Neural crest cell (in vitro differentiated cells): ENCODE measurements around the gene LHFPL3. TPM values are rescaled to one million over a fixed set of nuclear protein-coding genes. Genes with fewer than 3 reads are reported as not detected.

Source experiments
- DNase-seq: peaks from one replicate; pipeline ENCODE4 v3.0.0; 2021; ENCODE audit warnings: low read depth, mixed read lengths, low spot score
- H3K27ac Mint-ChIP-seq: one replicate; pipeline ENCODE4 v1.8.0; 2021; ENCODE audit warnings: mild to moderate bottlenecking, mixed read lengths; ENCODE audit not compliant: unreplicated experiment
- H3K27me3 Mint-ChIP-seq: 2 replicates; pipeline ENCODE4 v1.8.0; 2021; ENCODE audit warnings: low read depth, mild to moderate bottlenecking, mixed read lengths
- H3K36me3 Mint-ChIP-seq: 2 replicates; pipeline ENCODE4 v1.8.0; 2021; ENCODE audit warnings: low read depth, mild to moderate bottlenecking, mixed read lengths
- H3K4me1 Mint-ChIP-seq: 2 replicates; pipeline ENCODE4 v1.8.0; 2021; ENCODE audit warnings: mixed read lengths
- H3K4me3 Mint-ChIP-seq: one replicate; pipeline ENCODE4 v1.8.0; 2021; ENCODE audit warnings: mild to moderate bottlenecking, mixed read lengths
- H3K9me3 Mint-ChIP-seq: 2 replicates; pipeline ENCODE4 v1.8.0; 2021; ENCODE audit warnings: mixed read lengths
- total RNA-seq: library from RNA; stranded (reverse); gene quantifications from 2 replicates; pipeline ENCODE4 v1.2.1, GENCODE V29; 2021
- TF ChIP-seq, protein P1 (sequence below): fragments of 200-600 bp; sonication (generic); conservative IDR thresholded peaks from 2 replicates; pipeline ENCODE4 v1.5.0; 2021; ENCODE audit warnings: antibody characterized with exemption, mild to moderate bottlenecking

Gene LHFPL3
- total RNA-seq, 1 donor from 2014 or later = not detected

- Mint-ChIP-seq H3K9me3 (peaks cover 3% of the 10 kb centered on the region), H3K27ac (no peak overlapping the region), H3K27me3 (peaks cover 3% of the 10 kb centered on the region), H3K4me1 (peaks cover 22% of the 10 kb centered on the region), H3K36me3 (no peaks in the 10 kb centered on the region), H3K4me3 (no peak overlapping the region)
- no peak for DNase-seq
- TF ChIP-seq, protein P1, sequence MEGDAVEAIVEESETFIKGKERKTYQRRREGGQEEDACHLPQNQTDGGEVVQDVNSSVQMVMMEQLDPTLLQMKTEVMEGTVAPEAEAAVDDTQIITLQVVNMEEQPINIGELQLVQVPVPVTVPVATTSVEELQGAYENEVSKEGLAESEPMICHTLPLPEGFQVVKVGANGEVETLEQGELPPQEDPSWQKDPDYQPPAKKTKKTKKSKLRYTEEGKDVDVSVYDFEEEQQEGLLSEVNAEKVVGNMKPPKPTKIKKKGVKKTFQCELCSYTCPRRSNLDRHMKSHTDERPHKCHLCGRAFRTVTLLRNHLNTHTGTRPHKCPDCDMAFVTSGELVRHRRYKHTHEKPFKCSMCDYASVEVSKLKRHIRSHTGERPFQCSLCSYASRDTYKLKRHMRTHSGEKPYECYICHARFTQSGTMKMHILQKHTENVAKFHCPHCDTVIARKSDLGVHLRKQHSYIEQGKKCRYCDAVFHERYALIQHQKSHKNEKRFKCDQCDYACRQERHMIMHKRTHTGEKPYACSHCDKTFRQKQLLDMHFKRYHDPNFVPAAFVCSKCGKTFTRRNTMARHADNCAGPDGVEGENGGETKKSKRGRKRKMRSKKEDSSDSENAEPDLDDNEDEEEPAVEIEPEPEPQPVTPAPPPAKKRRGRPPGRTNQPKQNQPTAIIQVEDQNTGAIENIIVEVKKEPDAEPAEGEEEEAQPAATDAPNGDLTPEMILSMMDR = no peak
These were observed 479.3 kb downstream of the LHFPL3 start for GRCh38 chr7:104807671-104808070.

DNA sequence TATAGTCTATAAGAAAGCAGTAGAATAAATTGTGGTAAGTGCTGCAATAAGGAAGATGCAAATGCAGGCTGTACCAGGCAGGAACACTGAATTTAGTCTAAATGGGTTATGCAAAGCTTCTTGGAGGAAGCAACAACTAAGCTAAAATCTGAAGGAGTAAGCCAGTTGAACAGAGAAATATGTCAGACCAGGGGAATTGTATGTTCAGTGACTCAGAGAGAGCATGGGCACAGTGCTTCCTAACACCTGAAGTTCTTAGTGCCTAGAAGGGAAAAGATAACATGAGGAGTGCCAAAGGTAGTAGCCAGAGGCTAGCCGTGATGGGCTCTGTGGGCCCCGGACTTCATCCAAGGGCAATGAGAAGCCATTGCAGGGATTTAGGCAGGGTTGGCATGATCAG is 481.5 kb downstream of the LHFPL3 start:
- no peak overlapping the region for H3K4me3 Mint-ChIP-seq
- H3K9me3 Mint-ChIP-seq = no peaks in the 10 kb centered on the region
- H3K4me1 Mint-ChIP-seq = peaks cover 22% of the 10 kb centered on the region
- TF ChIP-seq, protein P1 = no peak
- H3K27me3 Mint-ChIP-seq = peaks cover 3% of the 10 kb centered on the region
- no peak for DNase-seq
- H3K27ac Mint-ChIP-seq = no peak overlapping the region
- H3K36me3 Mint-ChIP-seq = no peaks in the 10 kb centered on the region

DNA sequence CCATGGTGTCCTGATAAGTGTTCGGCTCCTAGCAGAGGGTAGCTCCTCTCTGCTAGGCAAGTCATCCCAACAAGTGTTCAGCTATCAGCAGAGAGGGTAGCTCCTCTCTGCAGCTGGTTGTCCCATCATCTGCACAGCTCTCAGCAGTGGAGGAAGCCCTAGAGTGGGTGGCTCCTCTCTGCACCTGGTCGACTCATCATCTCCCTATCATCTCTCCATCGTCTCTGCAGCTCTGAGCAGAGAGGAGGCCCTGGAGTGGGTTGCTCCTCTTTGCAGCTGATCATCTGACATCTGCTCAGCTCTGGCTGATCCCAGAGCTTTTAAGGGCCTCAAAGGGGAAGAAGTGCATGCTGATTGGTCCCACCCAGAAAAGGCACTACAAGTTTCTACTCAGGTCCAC is 485.7 kb downstream of the LHFPL3 start:
- Mint-ChIP-seq H3K36me3 (no peaks in the 10 kb centered on the region), H3K4me3 (no peak overlapping the region), H3K27ac (no peak overlapping the region), H3K4me1 (peaks cover 5% of the 10 kb centered on the region), H3K9me3 (no peaks in the 10 kb centered on the region), H3K27me3 (peaks cover 3% of the 10 kb centered on the region)
- TF ChIP-seq, protein P1 = no peak
- DNase-seq = no peak

- Mint-ChIP-seq H3K27ac (no peak overlapping the region), H3K27me3 (peaks cover 3% of the 10 kb centered on the region), H3K4me1 (peaks cover 5% of the 10 kb centered on the region), H3K9me3 (no peaks in the 10 kb centered on the region), H3K36me3 (no peaks in the 10 kb centered on the region), H3K4me3 (no peak overlapping the region)
- no peak for DNase-seq
- TF ChIP-seq, protein P1 = no peak
These were observed 486.4 kb downstream of the LHFPL3 start for GRCh38 chr7:104814671-104815400.

- Mint-ChIP-seq H3K27me3 (no peaks in the 10 kb centered on the region), H3K9me3 (no peaks in the 10 kb centered on the region), H3K27ac (no peak overlapping the region), H3K4me3 (no peak overlapping the region), H3K4me1 (peaks cover 5% of the 10 kb centered on the region), H3K36me3 (no peaks in the 10 kb centered on the region)
- TF ChIP-seq, protein P1 = no peak
- no peak for DNase-seq
These were observed 488.1 kb downstream of the LHFPL3 start for GRCh38 chr7:104816537-104816936.
